HL-60 (cell line): ENCODE measurements around the gene MLC1.

Experiments
- DNase-seq, 2 experiments: peaks; one replicate each; pipeline ENCODE4 v3.0.0-alpha.2; 2010 to 2020; ENCODE audit warnings: low read depth in 1 of 2, low spot score in 1 of 2
- H3K27ac ChIP-seq: fragments of 250-450 bp; sonication (Bioruptor Pico); replicated peaks from 2 replicates; pipeline ENCODE4 v1.5.1; 2020; ENCODE audit warnings: mild to moderate bottlenecking, moderate library complexity
- H3K27me3 ChIP-seq: fragments of 250-450 bp; sonication (Bioruptor Pico); 2 replicates; pipeline ENCODE4 v1.5.1; 2021; ENCODE audit warnings: mild to moderate bottlenecking, moderate library complexity; ENCODE audit not compliant: insufficient read depth, poor library complexity, severe bottlenecking
- H3K4me3 ChIP-seq: replicated peaks from 2 replicates; pipeline ENCODE4 v1.5.1; 2011; ENCODE audit warnings: mild to moderate bottlenecking, control low read depth, low read length; ENCODE audit not compliant: insufficient read depth
- GABPA ChIP-seq: IDR thresholded peaks from 2 replicates; pipeline ENCODE4 v1.6.1; 2012; ENCODE audit warnings: low read depth
- POLR2AphosphoS5 ChIP-seq: IDR thresholded peaks from 2 replicates; pipeline ENCODE4 v1.6.1; 2012; ENCODE audit warnings: low read depth
- SPI1 ChIP-seq: IDR thresholded peaks from 2 replicates; pipeline ENCODE4 v1.6.1; 2012; ENCODE audit warnings: low read depth, mild to moderate bottlenecking, borderline replicate concordance
- TF ChIP-seq, protein P1 (sequence below): IDR thresholded peaks from 2 replicates; pipeline ENCODE4 v1.6.1; 2012; ENCODE audit warnings: low read depth; ENCODE audit not compliant: insufficient replicate concordance
- TF ChIP-seq, protein P2 (sequence below): IDR thresholded peaks from one replicate; pipeline ENCODE4 v1.5.1; 2011; ENCODE audit warnings: low read length, control low read depth, inconsistent platforms; ENCODE audit not compliant: insufficient read depth

MLC1 gene

GRCh38 chr22:50027639-50028537, 57.3 kb downstream of the MLC1 start:
- Histone ChIP-seq H3K4me3 (no peak overlapping the region), H3K27me3 (peaks cover 7% of the 10 kb centered on the region), H3K27ac (no peak overlapping the region)
- no peak for TF ChIP-seq GABPA
- TF ChIP-seq, protein P1, sequence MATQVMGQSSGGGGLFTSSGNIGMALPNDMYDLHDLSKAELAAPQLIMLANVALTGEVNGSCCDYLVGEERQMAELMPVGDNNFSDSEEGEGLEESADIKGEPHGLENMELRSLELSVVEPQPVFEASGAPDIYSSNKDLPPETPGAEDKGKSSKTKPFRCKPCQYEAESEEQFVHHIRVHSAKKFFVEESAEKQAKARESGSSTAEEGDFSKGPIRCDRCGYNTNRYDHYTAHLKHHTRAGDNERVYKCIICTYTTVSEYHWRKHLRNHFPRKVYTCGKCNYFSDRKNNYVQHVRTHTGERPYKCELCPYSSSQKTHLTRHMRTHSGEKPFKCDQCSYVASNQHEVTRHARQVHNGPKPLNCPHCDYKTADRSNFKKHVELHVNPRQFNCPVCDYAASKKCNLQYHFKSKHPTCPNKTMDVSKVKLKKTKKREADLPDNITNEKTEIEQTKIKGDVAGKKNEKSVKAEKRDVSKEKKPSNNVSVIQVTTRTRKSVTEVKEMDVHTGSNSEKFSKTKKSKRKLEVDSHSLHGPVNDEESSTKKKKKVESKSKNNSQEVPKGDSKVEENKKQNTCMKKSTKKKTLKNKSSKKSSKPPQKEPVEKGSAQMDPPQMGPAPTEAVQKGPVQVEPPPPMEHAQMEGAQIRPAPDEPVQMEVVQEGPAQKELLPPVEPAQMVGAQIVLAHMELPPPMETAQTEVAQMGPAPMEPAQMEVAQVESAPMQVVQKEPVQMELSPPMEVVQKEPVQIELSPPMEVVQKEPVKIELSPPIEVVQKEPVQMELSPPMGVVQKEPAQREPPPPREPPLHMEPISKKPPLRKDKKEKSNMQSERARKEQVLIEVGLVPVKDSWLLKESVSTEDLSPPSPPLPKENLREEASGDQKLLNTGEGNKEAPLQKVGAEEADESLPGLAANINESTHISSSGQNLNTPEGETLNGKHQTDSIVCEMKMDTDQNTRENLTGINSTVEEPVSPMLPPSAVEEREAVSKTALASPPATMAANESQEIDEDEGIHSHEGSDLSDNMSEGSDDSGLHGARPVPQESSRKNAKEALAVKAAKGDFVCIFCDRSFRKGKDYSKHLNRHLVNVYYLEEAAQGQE = no peak
- TF ChIP-seq SPI1 = no peak
- TF ChIP-seq POLR2AphosphoS5 = 0 out of 2 replicates have a peak, but pooled peaks have one; percentile 23
- peak; percentile 57 to 80 for DNase-seq

- H3K27me3 ChIP-seq = peaks cover 7% of the 10 kb centered on the region
- TF ChIP-seq POLR2AphosphoS5 (no peak), SPI1 (no peak), GABPA (no peak)
- TF ChIP-seq, protein P2, sequence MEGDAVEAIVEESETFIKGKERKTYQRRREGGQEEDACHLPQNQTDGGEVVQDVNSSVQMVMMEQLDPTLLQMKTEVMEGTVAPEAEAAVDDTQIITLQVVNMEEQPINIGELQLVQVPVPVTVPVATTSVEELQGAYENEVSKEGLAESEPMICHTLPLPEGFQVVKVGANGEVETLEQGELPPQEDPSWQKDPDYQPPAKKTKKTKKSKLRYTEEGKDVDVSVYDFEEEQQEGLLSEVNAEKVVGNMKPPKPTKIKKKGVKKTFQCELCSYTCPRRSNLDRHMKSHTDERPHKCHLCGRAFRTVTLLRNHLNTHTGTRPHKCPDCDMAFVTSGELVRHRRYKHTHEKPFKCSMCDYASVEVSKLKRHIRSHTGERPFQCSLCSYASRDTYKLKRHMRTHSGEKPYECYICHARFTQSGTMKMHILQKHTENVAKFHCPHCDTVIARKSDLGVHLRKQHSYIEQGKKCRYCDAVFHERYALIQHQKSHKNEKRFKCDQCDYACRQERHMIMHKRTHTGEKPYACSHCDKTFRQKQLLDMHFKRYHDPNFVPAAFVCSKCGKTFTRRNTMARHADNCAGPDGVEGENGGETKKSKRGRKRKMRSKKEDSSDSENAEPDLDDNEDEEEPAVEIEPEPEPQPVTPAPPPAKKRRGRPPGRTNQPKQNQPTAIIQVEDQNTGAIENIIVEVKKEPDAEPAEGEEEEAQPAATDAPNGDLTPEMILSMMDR = no peak
- TF ChIP-seq, protein P1 = no peak
- no peak overlapping the region for H3K4me3 ChIP-seq
- no peak overlapping the region for H3K27ac ChIP-seq
- DNase-seq = no peak
These were observed 59.2 kb downstream of the MLC1 start for GRCh38 chr22:50025993-50026392.

- Histone ChIP-seq H3K27me3 (peaks cover 5% of the 10 kb centered on the region), H3K27ac (no peak overlapping the region), H3K4me3 (no peak overlapping the region)
- DNase-seq = no peak
- no peak for TF ChIP-seq GABPA
- no peak for TF ChIP-seq SPI1
- TF ChIP-seq, protein P1 = no peak
- no peak for TF ChIP-seq POLR2AphosphoS5
- TF ChIP-seq, protein P2 = no peak
These were observed 62.9 kb downstream of the MLC1 start for GRCh38 chr22:50022171-50022819.
